HEK293 (cell line): Measurements from ENCODE around the gene SLC44A1.

Source experiments
- BCL11B ChIP-seq: fragments of 450-650 bp; formaldehyde crosslinking; IDR thresholded peaks from 2 replicates; pipeline ENCODE4 v1.5.1; 2016; ENCODE audit warnings: low read depth, missing biosample characterization, missing genetic modification characterization
- ZFHX2 ChIP-seq: fragments of 450-650 bp; formaldehyde crosslinking; conservative IDR thresholded peaks from 2 replicates; pipeline ENCODE4 v1.5.1; 2016; ENCODE audit warnings: missing biosample characterization, missing genetic modification characterization
- ZNF121 ChIP-seq: fragments of 450-650 bp; formaldehyde crosslinking; IDR thresholded peaks from 2 replicates; pipeline ENCODE4 v1.5.1; 2016; ENCODE audit warnings: missing biosample characterization, missing genetic modification characterization
- ZNF221 ChIP-seq: fragments of 450-650 bp; formaldehyde crosslinking; IDR thresholded peaks from 2 replicates; pipeline ENCODE4 v1.5.1; 2017; ENCODE audit warnings: missing biosample characterization, missing genetic modification characterization, borderline replicate concordance
- ZNF23 ChIP-seq: fragments of 450-650 bp; formaldehyde crosslinking; IDR thresholded peaks from 2 replicates; pipeline ENCODE4 v1.5.1; 2016; ENCODE audit warnings: missing biosample characterization, missing genetic modification characterization, borderline replicate concordance
- ZNF292 ChIP-seq: fragments of 450-650 bp; formaldehyde crosslinking; IDR thresholded peaks from 2 replicates; pipeline ENCODE4 v1.5.1; 2016; ENCODE audit warnings: low read depth, missing biosample characterization, missing genetic modification characterization, borderline replicate concordance
- ZNF302 ChIP-seq: fragments of 450-650 bp; formaldehyde crosslinking; IDR thresholded peaks from 2 replicates; pipeline ENCODE4 v1.5.1; 2016; ENCODE audit warnings: missing biosample characterization, missing genetic modification characterization, low read depth
- ZNF37A ChIP-seq: fragments of 450-650 bp; IDR thresholded peaks from 2 replicates; pipeline ENCODE4 v1.5.1; 2018; ENCODE audit warnings: missing biosample characterization, missing genetic modification characterization
- TF ChIP-seq, protein P1 (sequence below): fragments of 450-650 bp; formaldehyde crosslinking; IDR thresholded peaks from 2 replicates; pipeline ENCODE4 v1.5.1; 2016; ENCODE audit warnings: missing biosample characterization, missing genetic modification characterization
- TF ChIP-seq, protein P2 (sequence below): fragments of 450-650 bp; formaldehyde crosslinking; IDR thresholded peaks from 2 replicates; pipeline ENCODE4 v1.5.1; 2016; ENCODE audit warnings: missing biosample characterization, missing genetic modification characterization

DNA sequence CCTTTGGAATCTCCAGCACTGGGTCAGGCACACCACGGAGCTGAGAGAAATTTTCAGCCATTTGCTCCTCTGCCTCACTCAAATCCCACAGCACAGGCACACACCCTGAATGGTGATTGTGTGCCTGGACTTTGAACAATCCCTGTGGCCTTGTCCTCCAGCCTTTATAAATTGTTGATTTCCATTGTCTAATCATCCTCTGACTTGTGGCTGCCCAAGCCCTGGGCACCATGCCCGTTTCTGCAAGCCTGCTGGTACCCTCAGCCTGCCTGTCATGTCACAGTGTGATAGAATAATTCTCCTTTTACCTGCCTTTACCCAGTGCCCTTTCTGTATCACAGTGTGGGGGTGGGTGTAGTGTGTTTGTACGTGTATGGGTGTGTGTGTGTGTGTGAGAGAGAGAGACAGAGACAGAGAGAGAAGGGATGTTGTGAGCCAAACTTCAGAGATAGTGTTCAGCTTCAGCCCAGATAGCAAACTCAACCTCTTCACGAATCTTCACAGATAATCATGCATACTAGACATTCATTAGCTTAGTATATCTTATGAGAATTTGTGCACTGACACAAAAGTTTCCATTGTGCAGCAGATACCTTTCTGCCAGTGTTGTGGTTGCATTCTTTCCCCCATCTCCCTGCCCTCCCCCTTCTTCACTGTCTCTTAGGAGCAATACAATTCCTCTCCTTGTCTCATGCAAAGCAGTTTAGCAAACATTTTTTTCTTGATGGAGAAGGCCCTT is 27.8 kb upstream of the SLC44A1 start:
- TF ChIP-seq BCL11B (tag by site-specific recombination) (no peak), ZNF23 (tag by site-specific recombination) (no peak), ZNF302 (tag by site-specific recombination) (no peak), ZFHX2 (tag by site-specific recombination) (no peak), ZNF121 (no peak), ZNF37A (tag by site-specific recombination) (no peak), ZNF292 (tag by site-specific recombination) (no peak), ZNF221 (no peak)
- TF ChIP-seq, protein P1, sequence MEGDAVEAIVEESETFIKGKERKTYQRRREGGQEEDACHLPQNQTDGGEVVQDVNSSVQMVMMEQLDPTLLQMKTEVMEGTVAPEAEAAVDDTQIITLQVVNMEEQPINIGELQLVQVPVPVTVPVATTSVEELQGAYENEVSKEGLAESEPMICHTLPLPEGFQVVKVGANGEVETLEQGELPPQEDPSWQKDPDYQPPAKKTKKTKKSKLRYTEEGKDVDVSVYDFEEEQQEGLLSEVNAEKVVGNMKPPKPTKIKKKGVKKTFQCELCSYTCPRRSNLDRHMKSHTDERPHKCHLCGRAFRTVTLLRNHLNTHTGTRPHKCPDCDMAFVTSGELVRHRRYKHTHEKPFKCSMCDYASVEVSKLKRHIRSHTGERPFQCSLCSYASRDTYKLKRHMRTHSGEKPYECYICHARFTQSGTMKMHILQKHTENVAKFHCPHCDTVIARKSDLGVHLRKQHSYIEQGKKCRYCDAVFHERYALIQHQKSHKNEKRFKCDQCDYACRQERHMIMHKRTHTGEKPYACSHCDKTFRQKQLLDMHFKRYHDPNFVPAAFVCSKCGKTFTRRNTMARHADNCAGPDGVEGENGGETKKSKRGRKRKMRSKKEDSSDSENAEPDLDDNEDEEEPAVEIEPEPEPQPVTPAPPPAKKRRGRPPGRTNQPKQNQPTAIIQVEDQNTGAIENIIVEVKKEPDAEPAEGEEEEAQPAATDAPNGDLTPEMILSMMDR: no peak
- TF ChIP-seq, protein P2, sequence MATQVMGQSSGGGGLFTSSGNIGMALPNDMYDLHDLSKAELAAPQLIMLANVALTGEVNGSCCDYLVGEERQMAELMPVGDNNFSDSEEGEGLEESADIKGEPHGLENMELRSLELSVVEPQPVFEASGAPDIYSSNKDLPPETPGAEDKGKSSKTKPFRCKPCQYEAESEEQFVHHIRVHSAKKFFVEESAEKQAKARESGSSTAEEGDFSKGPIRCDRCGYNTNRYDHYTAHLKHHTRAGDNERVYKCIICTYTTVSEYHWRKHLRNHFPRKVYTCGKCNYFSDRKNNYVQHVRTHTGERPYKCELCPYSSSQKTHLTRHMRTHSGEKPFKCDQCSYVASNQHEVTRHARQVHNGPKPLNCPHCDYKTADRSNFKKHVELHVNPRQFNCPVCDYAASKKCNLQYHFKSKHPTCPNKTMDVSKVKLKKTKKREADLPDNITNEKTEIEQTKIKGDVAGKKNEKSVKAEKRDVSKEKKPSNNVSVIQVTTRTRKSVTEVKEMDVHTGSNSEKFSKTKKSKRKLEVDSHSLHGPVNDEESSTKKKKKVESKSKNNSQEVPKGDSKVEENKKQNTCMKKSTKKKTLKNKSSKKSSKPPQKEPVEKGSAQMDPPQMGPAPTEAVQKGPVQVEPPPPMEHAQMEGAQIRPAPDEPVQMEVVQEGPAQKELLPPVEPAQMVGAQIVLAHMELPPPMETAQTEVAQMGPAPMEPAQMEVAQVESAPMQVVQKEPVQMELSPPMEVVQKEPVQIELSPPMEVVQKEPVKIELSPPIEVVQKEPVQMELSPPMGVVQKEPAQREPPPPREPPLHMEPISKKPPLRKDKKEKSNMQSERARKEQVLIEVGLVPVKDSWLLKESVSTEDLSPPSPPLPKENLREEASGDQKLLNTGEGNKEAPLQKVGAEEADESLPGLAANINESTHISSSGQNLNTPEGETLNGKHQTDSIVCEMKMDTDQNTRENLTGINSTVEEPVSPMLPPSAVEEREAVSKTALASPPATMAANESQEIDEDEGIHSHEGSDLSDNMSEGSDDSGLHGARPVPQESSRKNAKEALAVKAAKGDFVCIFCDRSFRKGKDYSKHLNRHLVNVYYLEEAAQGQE: no peak
